GM12864 (cell line): ENCODE data around the gene XPO4.
"Not testable (repeated sequence)": the region's sequence is repeated elsewhere in the genome, so short reads cannot be mapped to it uniquely, and the experiment has no call there.

Experiments used
- DNase-seq: peaks from one replicate; pipeline ENCODE4 v3.0.0-alpha.2; 2011; ENCODE audit warnings: low read depth
- H3K4me3 ChIP-seq: 2 replicates; pipeline ENCODE4 v1.5.1; 2011; ENCODE audit warnings: mild to moderate bottlenecking, low read depth, low read length, control low read depth
- CTCF ChIP-seq: IDR thresholded peaks from 2 replicates; pipeline ENCODE4 v1.5.1; 2011; ENCODE audit warnings: low read depth, mild to moderate bottlenecking, moderate library complexity, low read length, control low read depth, inconsistent platforms; ENCODE audit errors: missing control alignments

The XPO4 gene

DNA sequence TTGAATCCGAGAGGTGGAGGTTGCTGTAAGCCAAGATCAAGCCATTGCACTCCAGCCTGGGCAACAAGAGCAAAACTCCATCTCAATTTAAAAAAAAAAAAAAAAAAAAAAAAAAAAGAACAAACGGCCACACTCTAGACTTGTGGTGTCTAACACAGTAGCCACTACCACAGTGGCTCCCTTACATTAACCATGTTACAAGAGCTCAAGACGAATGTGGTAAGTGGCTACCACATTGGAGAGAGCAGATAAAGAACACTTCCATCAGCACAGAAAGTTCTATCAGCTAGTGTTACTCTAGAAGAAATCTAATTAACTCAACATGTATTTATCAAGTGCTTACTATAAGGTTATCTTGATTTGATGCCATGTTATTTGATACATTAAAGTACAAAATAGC is 11.5 kb downstream of the XPO4 start:
- no peak for TF ChIP-seq CTCF
- H3K4me3 ChIP-seq, result no peak overlapping the region
- DNase-seq, result no peak

- DNase-seq, H3K4me3 ChIP-seq: not testable (repeated sequence)
Measured at GRCh38 chr13:20890540-20890939, 12.0 kb downstream of the XPO4 start.

DNA sequence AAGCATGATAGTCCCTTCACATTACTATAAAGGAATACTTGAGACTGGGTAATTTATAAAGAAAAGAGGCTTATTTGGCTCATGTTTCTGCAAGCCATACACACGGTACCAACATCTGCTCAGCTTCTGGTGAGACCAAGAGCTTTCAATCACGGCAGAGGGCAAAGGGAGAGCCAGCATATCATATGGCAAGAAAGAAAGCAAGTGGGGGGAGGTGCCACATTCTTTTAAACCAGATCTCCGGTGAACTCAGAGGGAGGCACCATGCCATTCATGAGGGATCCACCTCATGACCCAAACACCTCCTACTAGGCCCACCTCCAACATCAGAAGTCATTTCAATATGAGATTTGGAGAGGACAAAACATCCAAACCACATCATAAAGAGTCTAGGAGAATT is 20.3 kb downstream of the XPO4 start:
- DNase-seq, result no peak
- H3K4me3 ChIP-seq, result no peak overlapping the region
- no peak for TF ChIP-seq CTCF

DNA sequence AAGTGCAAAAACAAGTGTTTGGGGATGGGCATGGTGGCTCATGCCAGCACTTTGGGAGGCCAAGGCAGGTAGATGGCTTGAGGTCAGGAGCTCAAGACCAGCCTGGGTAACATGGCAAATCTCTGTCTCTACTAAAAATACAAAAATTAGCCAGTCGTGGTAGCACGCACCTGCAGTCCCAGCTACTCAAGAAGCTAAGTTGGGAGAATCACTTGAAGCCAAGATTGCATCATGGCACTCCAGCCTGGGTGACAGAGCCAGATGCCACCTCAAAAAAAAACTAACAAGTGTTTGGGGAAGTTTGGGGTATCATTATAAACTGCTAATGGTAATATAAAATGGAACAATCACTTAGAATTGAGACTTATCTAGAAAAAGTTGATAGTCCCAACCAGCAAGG is 24.6 kb downstream of the XPO4 start:
- DNase-seq, result no peak
- H3K4me3 ChIP-seq, result no peak overlapping the region
- no peak for TF ChIP-seq CTCF

DNA sequence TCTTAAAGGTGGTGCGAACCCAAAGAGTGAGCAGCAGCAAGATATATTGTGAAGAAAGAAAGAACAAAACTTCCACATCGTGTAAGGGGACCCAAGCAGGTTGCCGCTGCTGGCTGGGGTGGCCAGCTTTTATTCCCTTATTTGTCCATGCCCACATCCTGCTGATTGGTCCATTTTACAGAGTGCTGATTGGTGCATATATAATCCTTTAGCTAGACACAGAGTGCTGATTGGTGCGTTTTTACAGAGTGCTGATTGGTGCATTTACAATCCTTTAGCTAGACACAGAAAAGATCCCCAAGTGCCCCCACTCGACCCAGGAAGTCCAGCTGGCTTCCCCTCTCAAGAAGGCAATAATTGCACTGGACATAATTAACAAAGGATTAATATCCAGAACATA is 25.7 kb downstream of the XPO4 start:
- not testable (repeated sequence) for H3K4me3 ChIP-seq, DNase-seq

GRCh38 chr13:20874439-20874838 is 28.1 kb downstream of the XPO4 start:
- DNase-seq, H3K4me3 ChIP-seq: not testable (repeated sequence)

DNA sequence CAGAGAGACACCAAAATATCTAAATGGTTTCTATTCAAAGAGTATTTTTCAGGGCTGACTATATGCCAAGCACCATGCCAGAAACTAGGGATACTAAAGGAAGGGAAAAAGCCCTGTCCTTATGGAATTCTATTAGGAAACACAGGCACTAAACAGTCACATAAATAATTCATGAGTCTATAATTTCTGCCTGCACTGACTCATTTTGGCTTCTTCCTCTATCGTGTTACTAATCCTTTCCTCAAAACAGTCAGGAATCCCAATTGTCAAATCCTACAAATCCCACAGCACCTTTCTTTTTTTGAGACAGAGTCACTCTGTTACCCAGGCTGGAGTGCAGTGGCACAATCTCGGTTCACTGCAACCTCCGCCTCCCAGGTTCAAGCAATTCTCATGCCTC is 29.2 kb downstream of the XPO4 start:
- no peak for DNase-seq
- no peak for TF ChIP-seq CTCF
- H3K4me3 ChIP-seq, result no peak overlapping the region

- DNase-seq, result no peak
- TF ChIP-seq CTCF, result no peak
- no peak overlapping the region for H3K4me3 ChIP-seq
Measured at GRCh38 chr13:20870829-20871228, 31.7 kb downstream of the XPO4 start.

DNA sequence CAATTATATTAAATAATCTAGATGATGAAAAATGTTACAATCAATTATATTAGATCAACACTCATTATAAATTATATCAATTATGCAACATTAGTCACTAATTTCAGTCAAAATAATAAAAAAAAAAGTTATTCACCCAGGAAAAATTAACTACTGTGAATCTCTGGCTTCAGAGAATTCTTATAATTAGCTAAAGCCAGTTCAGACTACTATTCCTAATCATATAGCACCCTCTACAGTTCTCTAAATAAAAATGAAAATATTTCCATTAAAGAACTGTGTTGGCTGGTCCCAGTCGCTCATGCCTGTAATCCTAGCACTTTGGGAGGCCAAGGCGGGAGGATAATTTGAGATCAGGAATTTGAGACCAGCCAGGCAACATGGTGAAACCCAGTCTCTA is 33.0 kb downstream of the XPO4 start:
- DNase-seq, result no peak
- H3K4me3 ChIP-seq, result no peak overlapping the region
- no peak for TF ChIP-seq CTCF
